ENCODE data around the gene DCST1. TPM values are rescaled to one million over a fixed set of nuclear protein-coding genes. Genes with fewer than 3 reads are reported as not detected.

The DCST1 gene
- total and polyA plus RNA-seq, 2 of the 8 experiments (the other 6 are each of a cell fraction or from before 2014, with no cell fraction given) = not detected

GRCh38 chr1:155014709-155015508 is 18.7 kb upstream of the DCST1 start:
- H4K5ac ChIP-seq (ENCODE audit: insufficient read length, low read depth, low read length) = no peak overlapping the region
- no peak overlapping the region for H4K91ac ChIP-seq (replicated peaks; ENCODE audit: insufficient read length, low read length)
- H3K27me3 ChIP-seq (replicated peaks in 1 of 4; ENCODE audit: control insufficient read depth in 3 of 4, extremely low read depth in 1 of 4, insufficient read depth in 3 of 4, low read length in 3 of 4) = 0 out of 7 replicates have a peak, but pooled peaks cover 0 to under 1% (median 0%) of the 10 kb centered on the region in 4 experiments
- WGBS, 2 experiments (ENCODE audit: extremely low coverage in 1 of 2, insufficient coverage in 1 of 2, insufficient read length in 1 of 2, insufficient replicate concordance in 2 of 2, low coverage in 1 of 2, low lambda C conversion rate in 2 of 2, missing lambda C conversion rate in 1 of 2) = 95% methylated on average over 29 of the region's 31 CpGs; no CpG with 5 or more reads in 1 of the 2 experiments
- peaks cover 3% of the 10 kb centered on the region; the same call in 1 of the 2 replicates for H3K79me1 ChIP-seq (ENCODE audit: low read depth, low read length)
- H2BK20ac ChIP-seq (ENCODE audit: low read length) = no peak overlapping the region
- H3K14ac ChIP-seq (ENCODE audit: insufficient read length) = no peak overlapping the region
- H3K4me3 ChIP-seq (ENCODE audit: extremely low read depth in 1 of 4, insufficient read depth in 2 of 4, low read depth in 3 of 4, low read length in 4 of 4) = no peak overlapping the region
- H3K23me2 ChIP-seq (ENCODE audit: low read depth, low read length) = no peaks in the 10 kb centered on the region
- no peaks in the 10 kb centered on the region for H4K20me1 ChIP-seq (replicated peaks in 1 of 2; ENCODE audit: control insufficient read depth in 1 of 2, insufficient read depth in 2 of 2, low read length in 2 of 2)
- no peak overlapping the region for H2BK120ac ChIP-seq (replicated peaks; ENCODE audit: low read depth, low read length)
- H3K4me2 ChIP-seq (ENCODE audit: insufficient read depth in 1 of 2, low read depth in 2 of 2, low read length in 2 of 2) = no peak overlapping the region
- DNase-seq (ENCODE audit: low read depth in 1 of 2, low spot score in 2 of 2) (no peak), FAIRE-seq (no peak)
- no peak overlapping the region for H2BK15ac ChIP-seq (ENCODE audit: low read length)
- H4K8ac ChIP-seq (ENCODE audit: extremely low read depth, insufficient read depth, low read length) = no peak overlapping the region
- no peak overlapping the region for H3K56ac ChIP-seq (replicated peaks; ENCODE audit: insufficient read length, low read depth, low read length)
- no peak overlapping the region for H3K9ac ChIP-seq (replicated peaks in 1 of 4; ENCODE audit: extremely low read depth in 1 of 4, low read depth in 3 of 4, low read length in 3 of 4)
- H3K36me3 ChIP-seq (ENCODE audit: control insufficient read depth in 2 of 4, insufficient read depth in 4 of 4, low read length in 3 of 4) = peaks cover 0 to 29% (median 13%) of the 10 kb centered on the region in 4 experiments; a peak in 4 of 8 replicates
- H3K27ac ChIP-seq (ENCODE audit: low read depth, low read length) = no peak overlapping the region
- no peak overlapping the region for H3K23ac ChIP-seq (ENCODE audit: insufficient read length)
- no peak overlapping the region for H2BK5ac ChIP-seq (ENCODE audit: low read depth, low read length)
- H3K79me2 ChIP-seq (ENCODE audit: control insufficient read depth in 1 of 2, insufficient read depth in 2 of 2, low read length in 2 of 2) = peaks cover 0 to 12% of the 10 kb centered on the region in 2 experiments; a peak in 2 of 4 replicates
- ChIA-PET POLR2A (ENCODE audit: partially characterized antibody) (interaction anchor here (0.7 to 14.8 kb wide), 9 partner anchors 8 to 153 kb away, joined by 3 to 128 read pairs (median 3); partner anchors contain the start of genes ADAM15, CKS1B, LENEP and SHC1), CTCF (ENCODE audit: partially characterized antibody) (interaction anchor here (1.0 to 18.6 kb wide), 11 partner anchors 9 to 76 kb away, joined by 3 to 354 read pairs (median 9); partner anchors contain the start of genes ADAM15, DCST1, DCST2 and EFNA4)
- peaks cover 8 to 36% (median 31%) of the 10 kb centered on the region in 4 experiments for H3K4me1 ChIP-seq (replicated peaks in 1 of 4; ENCODE audit: control insufficient read depth in 3 of 4, insufficient read depth in 4 of 4, low read length in 3 of 4)
- H2BK12ac ChIP-seq (ENCODE audit: low read depth, low read length) = no peak overlapping the region
- H2AFZ ChIP-seq (ENCODE audit: low read length) = no peak overlapping the region
- H3K18ac ChIP-seq (ENCODE audit: extremely low read depth, low read length) = no peak overlapping the region
- no peak overlapping the region for H3K4ac ChIP-seq (replicated peaks; ENCODE audit: insufficient read length, low read depth, low read length)
- no peak overlapping the region for H2AK5ac ChIP-seq (ENCODE audit: low read depth, low read length)
- H3K9me3 ChIP-seq (ENCODE audit: insufficient read depth in 2 of 2, low read depth in 1 of 2, low read length in 1 of 2) = no peaks in the 10 kb centered on the region
- TF ChIP-seq SP1 (IDR thresholded peaks at IDR 0.05; ENCODE audit: low read depth, low read length) (no peak), GABPA (IDR thresholded peaks at IDR 0.05; ENCODE audit: borderline replicate concordance, insufficient read depth, low read length) (no peak), NANOG (IDR thresholded peaks at IDR 0.05; ENCODE audit: insufficient read depth, low read depth, low read length, poor library complexity, severe bottlenecking) (no peak), MAX (IDR thresholded peaks at IDR 0.05) (no peak), EZH2 (IDR thresholded peaks at IDR 0.05; ENCODE audit: low read depth, low read length, severe bottlenecking) (no peak), RNF2 (IDR thresholded peaks at IDR 0.05; ENCODE audit: borderline replicate concordance, low read depth, low read length, missing control alignments, poor library complexity, severe bottlenecking) (no peak), JUN (IDR thresholded peaks at IDR 0.05; ENCODE audit: low read depth, low read length) (no peak), BACH1 (IDR thresholded peaks at IDR 0.05; ENCODE audit: low read length) (no peak), CHD1 (IDR thresholded peaks at IDR 0.05; ENCODE audit: low read depth, low read length) (no peak), CREB1 (IDR thresholded peaks at IDR 0.05) (no peak), GTF2F1 (IDR thresholded peaks at IDR 0.05; ENCODE audit: borderline replicate concordance, low read depth, low read length) (no peak)
